ENCODE measurements around the gene PMPCA. TPM values are rescaled to one million over a fixed set of nuclear protein-coding genes. Genes with fewer than 3 reads are reported as not detected.

The PMPCA gene
- total and polyA plus RNA-seq, 2 of the 13 experiments (the other 11 are each of a cell fraction or from before 2014, with no cell fraction given) = 70.2 to 88.4 TPM

- TF ChIP-seq ZFX (CRISPR knock-in tag; IDR thresholded peaks at IDR 0.05; ENCODE audit: low read depth) = no peak; the same call in 1 of the 2 replicates
- TF ChIP-seq, protein P1, sequence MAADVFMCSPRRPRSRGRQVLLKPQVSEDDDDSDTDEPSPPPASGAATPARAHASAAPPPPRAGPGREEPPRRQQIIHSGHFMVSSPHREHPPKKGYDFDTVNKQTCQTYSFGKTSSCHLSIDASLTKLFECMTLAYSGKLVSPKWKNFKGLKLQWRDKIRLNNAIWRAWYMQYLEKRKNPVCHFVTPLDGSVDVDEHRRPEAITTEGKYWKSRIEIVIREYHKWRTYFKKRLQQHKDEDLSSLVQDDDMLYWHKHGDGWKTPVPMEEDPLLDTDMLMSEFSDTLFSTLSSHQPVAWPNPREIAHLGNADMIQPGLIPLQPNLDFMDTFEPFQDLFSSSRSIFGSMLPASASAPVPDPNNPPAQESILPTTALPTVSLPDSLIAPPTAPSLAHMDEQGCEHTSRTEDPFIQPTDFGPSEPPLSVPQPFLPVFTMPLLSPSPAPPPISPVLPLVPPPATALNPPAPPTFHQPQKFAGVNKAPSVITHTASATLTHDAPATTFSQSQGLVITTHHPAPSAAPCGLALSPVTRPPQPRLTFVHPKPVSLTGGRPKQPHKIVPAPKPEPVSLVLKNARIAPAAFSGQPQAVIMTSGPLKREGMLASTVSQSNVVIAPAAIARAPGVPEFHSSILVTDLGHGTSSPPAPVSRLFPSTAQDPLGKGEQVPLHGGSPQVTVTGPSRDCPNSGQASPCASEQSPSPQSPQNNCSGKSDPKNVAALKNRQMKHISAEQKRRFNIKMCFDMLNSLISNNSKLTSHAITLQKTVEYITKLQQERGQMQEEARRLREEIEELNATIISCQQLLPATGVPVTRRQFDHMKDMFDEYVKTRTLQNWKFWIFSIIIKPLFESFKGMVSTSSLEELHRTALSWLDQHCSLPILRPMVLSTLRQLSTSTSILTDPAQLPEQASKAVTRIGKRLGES (CRISPR knock-in tag; IDR thresholded peaks at IDR 0.05; ENCODE audit: borderline replicate concordance) = no peak
- 0 out of 2 replicates have a peak, but pooled peaks have one; percentile 10 for TF ChIP-seq ZNF274 (CRISPR knock-in tag; IDR thresholded peaks at IDR 0.05)
- TF ChIP-seq NRL (CRISPR knock-in tag; IDR thresholded peaks at IDR 0.05; ENCODE audit: borderline replicate concordance) = peak; percentile 75; the same call in 1 of the 2 replicates
- TF ChIP-seq HMGXB4 (CRISPR knock-in tag; IDR thresholded peaks at IDR 0.05; ENCODE audit: borderline replicate concordance in 1 of 2, low read depth in 1 of 2) = peak; percentile 76 to 79; a peak in 2 of 4 replicates
- peak; percentile 78; the same call in 1 of the 2 replicates for TF ChIP-seq HOXD1 (CRISPR knock-in tag; IDR thresholded peaks at IDR 0.05)
- TF ChIP-seq YY1 (IDR thresholded peaks at IDR 0.05; ENCODE audit: insufficient read depth, insufficient replicate concordance, low read depth, low read length) = peak; percentile 4
- peak; percentile 60 for TF ChIP-seq ZNF18 (CRISPR knock-in tag; IDR thresholded peaks at IDR 0.05; ENCODE audit: insufficient replicate concordance)
- TF ChIP-seq, protein P2, sequence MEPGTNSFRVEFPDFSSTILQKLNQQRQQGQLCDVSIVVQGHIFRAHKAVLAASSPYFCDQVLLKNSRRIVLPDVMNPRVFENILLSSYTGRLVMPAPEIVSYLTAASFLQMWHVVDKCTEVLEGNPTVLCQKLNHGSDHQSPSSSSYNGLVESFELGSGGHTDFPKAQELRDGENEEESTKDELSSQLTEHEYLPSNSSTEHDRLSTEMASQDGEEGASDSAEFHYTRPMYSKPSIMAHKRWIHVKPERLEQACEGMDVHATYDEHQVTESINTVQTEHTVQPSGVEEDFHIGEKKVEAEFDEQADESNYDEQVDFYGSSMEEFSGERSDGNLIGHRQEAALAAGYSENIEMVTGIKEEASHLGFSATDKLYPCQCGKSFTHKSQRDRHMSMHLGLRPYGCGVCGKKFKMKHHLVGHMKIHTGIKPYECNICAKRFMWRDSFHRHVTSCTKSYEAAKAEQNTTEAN (CRISPR knock-in tag; conservative IDR thresholded peaks at IDR 0.05) = 0 out of 2 replicates have a peak, but pooled peaks have one; percentile 35
- peak; percentile 69; the same call in 1 of the 2 replicates for TF ChIP-seq TGIF2 (CRISPR knock-in tag; IDR thresholded peaks at IDR 0.05)
- 0 out of 2 replicates have a peak, but pooled peaks have one; percentile 32 for TF ChIP-seq KLF11 (CRISPR knock-in tag; IDR thresholded peaks at IDR 0.05)
- TF ChIP-seq MYC (CRISPR knock-in tag; IDR thresholded peaks at IDR 0.05; ENCODE audit: borderline replicate concordance) = peak; percentile 80
- TF ChIP-seq CHD2 (IDR thresholded peaks at IDR 0.05; ENCODE audit: low read depth, low read length) = no peak
- TF ChIP-seq, protein P3, sequence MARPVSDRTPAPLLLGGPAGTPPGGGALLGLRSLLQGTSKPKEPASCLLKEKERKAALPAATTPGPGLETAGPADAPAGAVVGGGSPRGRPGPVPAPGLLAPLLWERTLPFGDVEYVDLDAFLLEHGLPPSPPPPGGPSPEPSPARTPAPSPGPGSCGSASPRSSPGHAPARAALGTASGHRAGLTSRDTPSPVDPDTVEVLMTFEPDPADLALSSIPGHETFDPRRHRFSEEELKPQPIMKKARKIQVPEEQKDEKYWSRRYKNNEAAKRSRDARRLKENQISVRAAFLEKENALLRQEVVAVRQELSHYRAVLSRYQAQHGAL (CRISPR knock-in tag; IDR thresholded peaks at IDR 0.05; ENCODE audit: not compliant biosample characterization) = no peak
- TF ChIP-seq SNAI1 (CRISPR knock-in tag; IDR thresholded peaks at IDR 0.05; ENCODE audit: borderline replicate concordance) = no peak
- TF ChIP-seq HNRNPL (IDR thresholded peaks at IDR 0.05; ENCODE audit: low read depth, low read length) = peak; percentile 94
- peak; percentile 26; the same call in 1 of the 2 replicates for TF ChIP-seq POLR2G (IDR thresholded peaks at IDR 0.05; ENCODE audit: low read depth, low read length)
- no peak for TF ChIP-seq CHD4 (IDR thresholded peaks at IDR 0.05; ENCODE audit: borderline replicate concordance, low read length)
- 0 out of 2 replicates have a peak, but pooled peaks have one; percentile 66 for TF ChIP-seq KLF12 (CRISPR knock-in tag; IDR thresholded peaks at IDR 0.05; ENCODE audit: borderline replicate concordance)
These were observed 37.7 kb upstream of the PMPCA start (continued) for GRCh38 chr9:136372561-136373299.

All from HepG2 (cell line).